MM.1S (cell line): ENCODE measurements around the gene NUCB2.

ENCODE experiments used
- DNase-seq: peaks from one replicate; pipeline ENCODE4 v3.0.0-alpha.2; 2015
- H2AFZ ChIP-seq: fragments of 300-600 bp; sonication (generic); 2 replicates; pipeline ENCODE4 v1.6.0; 2016; ENCODE audit warnings: antibody characterized with exemption, low read length
- H3F3A ChIP-seq: fragments of 300-600 bp; sonication (generic); 2 replicates; pipeline ENCODE4 v1.6.1; 2016; ENCODE audit warnings: mild to moderate bottlenecking, antibody characterized with exemption, low read length, moderate library complexity, mixed read lengths; ENCODE audit not compliant: insufficient read depth
- H3K27ac ChIP-seq: fragments of 300-600 bp; sonication (generic); 2 replicates; pipeline ENCODE4 v1.5.1; 2016; ENCODE audit warnings: mild to moderate bottlenecking, low read length
- H3K27me3 ChIP-seq: fragments of 300-600 bp; sonication (generic); replicated peaks from 2 replicates; pipeline ENCODE4 v1.6.0; 2016; ENCODE audit warnings: low read length; ENCODE audit not compliant: insufficient read depth
- H3K36me3 ChIP-seq: fragments of 300-600 bp; sonication (generic); replicated peaks from 2 replicates; pipeline ENCODE4 v1.6.1; 2016; ENCODE audit warnings: mild to moderate bottlenecking, low read length, mixed read lengths; ENCODE audit not compliant: insufficient read depth
- H3K4me1 ChIP-seq: fragments of 300-600 bp; sonication (generic); 2 replicates; pipeline ENCODE4 v1.6.1; 2016; ENCODE audit warnings: low read length, mixed read lengths
- H3K4me2 ChIP-seq: fragments of 300-600 bp; sonication (generic); 2 replicates; pipeline ENCODE4 v1.6.0; 2016; ENCODE audit warnings: low read depth, low read length
- H3K4me3 ChIP-seq: fragments of 300-600 bp; sonication (generic); 2 replicates; pipeline ENCODE4 v1.5.1; 2016; ENCODE audit warnings: low read length, mixed read lengths
- H3K79me2 ChIP-seq: fragments of 300-600 bp; sonication (generic); 2 replicates; pipeline ENCODE4 v1.6.1; 2016; ENCODE audit warnings: mixed run types, low read length, mixed read lengths
- H3K9ac ChIP-seq: fragments of 300-600 bp; sonication (generic); 2 replicates; pipeline ENCODE4 v1.6.1; 2016; ENCODE audit warnings: low read length, mixed read lengths
- H3K9me2 ChIP-seq: fragments of 300-600 bp; sonication (generic); replicated peaks from 2 replicates; pipeline ENCODE4 v1.6.1; 2016; ENCODE audit warnings: mild to moderate bottlenecking, low read length, mixed read lengths; ENCODE audit not compliant: insufficient read depth
- H3K9me3 ChIP-seq: fragments of 300-600 bp; sonication (generic); replicated peaks from 2 replicates; pipeline ENCODE4 v1.6.1; 2016; ENCODE audit warnings: mild to moderate bottlenecking, low read length, mixed read lengths; ENCODE audit not compliant: insufficient read depth
- H4K20me1 ChIP-seq: fragments of 300-600 bp; sonication (generic); 2 replicates; pipeline ENCODE4 v1.6.1; 2016; ENCODE audit warnings: mild to moderate bottlenecking, low read length, moderate library complexity, mixed read lengths; ENCODE audit not compliant: insufficient read depth
- CTCF ChIP-seq: fragments of 300-600 bp; sonication (generic); IDR thresholded peaks from 2 replicates; pipeline ENCODE4 v1.5.1; 2016; ENCODE audit warnings: antibody characterized with exemption, low read length, mixed read lengths
- EZH2 ChIP-seq: fragments of 300-600 bp; sonication (generic); optimal IDR thresholded peaks from 2 replicates; pipeline ENCODE3; 2017; ENCODE audit warnings: low read depth, mild to moderate bottlenecking, antibody characterized with exemption, low read length, mixed read lengths
- EZH2phosphoT487 ChIP-seq: fragments of 300-600 bp; sonication (generic); IDR thresholded peaks from 2 replicates; pipeline ENCODE4 v1.6.1; 2018; ENCODE audit warnings: antibody characterized with exemption, low read length

Gene NUCB2

DNA sequence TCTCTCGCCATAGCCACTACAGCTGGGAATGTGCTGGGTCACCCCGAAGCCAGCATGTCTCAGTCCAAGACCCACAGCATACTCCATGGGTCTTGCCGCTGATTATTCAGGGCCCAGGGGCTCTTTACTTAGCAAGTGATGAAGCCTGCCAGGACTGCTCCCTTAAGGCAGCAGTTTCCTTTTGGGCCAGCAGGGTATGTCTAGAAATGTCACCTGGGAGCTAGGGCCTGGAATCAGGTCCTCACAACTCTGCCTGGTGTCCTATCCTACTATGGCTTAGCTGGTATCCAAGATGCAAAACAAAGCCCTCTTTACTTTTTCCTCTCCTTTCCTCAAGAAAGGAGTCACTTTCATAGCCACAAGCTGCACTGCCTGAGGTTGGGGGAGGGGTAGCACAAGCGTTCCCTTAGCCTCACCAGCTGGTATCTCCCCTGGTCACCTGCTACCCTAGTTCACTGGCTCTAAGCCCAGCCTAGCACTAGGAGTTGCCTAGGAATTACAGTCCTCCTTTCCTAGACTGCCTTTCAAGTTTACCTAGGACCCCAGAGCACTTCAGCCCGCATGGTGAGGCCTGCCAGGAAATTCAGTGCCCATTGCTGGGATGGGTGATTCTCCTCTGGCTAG, 52.4 kb downstream of the NUCB2 start:
- H3K79me2 ChIP-seq = no peaks in the 10 kb centered on the region
- no peak overlapping the region for H3K4me3 ChIP-seq
- no peak overlapping the region for H3K9ac ChIP-seq
- no peak overlapping the region for H3K27ac ChIP-seq
- DNase-seq = no peak
- no peak overlapping the region for H3K4me2 ChIP-seq
- no peaks in the 10 kb centered on the region for H3K9me2 ChIP-seq
- no peaks in the 10 kb centered on the region for H3F3A ChIP-seq
- TF ChIP-seq EZH2phosphoT487 = no peak
- H3K9me3 ChIP-seq = no peaks in the 10 kb centered on the region
- H2AFZ ChIP-seq = no peak overlapping the region
- H3K4me1 ChIP-seq = no peaks in the 10 kb centered on the region
- H3K36me3 ChIP-seq = no peaks in the 10 kb centered on the region
- H4K20me1 ChIP-seq = no peaks in the 10 kb centered on the region
- H3K27me3 ChIP-seq = no peaks in the 10 kb centered on the region

DNA sequence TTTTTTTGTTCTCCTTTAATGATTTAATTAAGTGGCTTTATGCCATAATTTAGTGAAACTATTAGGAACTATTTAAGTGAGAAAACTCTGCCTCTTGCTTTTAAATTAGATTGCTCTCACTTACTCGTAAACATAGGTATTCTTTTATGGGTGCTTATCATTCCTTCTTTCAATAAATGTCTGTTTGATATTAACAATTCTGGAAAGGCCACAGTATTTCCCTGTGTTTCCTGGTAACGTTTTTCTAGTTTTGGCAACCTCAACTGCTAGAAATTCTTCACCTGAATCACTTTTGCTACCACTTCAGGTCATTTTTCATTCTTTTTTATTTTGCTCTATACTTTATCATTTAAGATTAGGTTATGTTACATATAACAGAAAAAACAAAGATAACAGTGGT, 55.1 kb downstream of the NUCB2 start:
- no peak for TF ChIP-seq EZH2phosphoT487
- TF ChIP-seq EZH2 = no peak
- TF ChIP-seq CTCF = no peak
- Histone ChIP-seq H2AFZ (no peak overlapping the region), H3K9me3 (no peaks in the 10 kb centered on the region), H3K27me3 (no peaks in the 10 kb centered on the region), H3K27ac (no peak overlapping the region), H3K79me2 (no peaks in the 10 kb centered on the region), H3F3A (no peaks in the 10 kb centered on the region), H3K9me2 (no peaks in the 10 kb centered on the region), H4K20me1 (no peaks in the 10 kb centered on the region), H3K4me3 (no peak overlapping the region), H3K4me2 (no peak overlapping the region), H3K36me3 (no peaks in the 10 kb centered on the region), H3K9ac (no peak overlapping the region), H3K4me1 (no peaks in the 10 kb centered on the region)
- no peak for DNase-seq

DNA sequence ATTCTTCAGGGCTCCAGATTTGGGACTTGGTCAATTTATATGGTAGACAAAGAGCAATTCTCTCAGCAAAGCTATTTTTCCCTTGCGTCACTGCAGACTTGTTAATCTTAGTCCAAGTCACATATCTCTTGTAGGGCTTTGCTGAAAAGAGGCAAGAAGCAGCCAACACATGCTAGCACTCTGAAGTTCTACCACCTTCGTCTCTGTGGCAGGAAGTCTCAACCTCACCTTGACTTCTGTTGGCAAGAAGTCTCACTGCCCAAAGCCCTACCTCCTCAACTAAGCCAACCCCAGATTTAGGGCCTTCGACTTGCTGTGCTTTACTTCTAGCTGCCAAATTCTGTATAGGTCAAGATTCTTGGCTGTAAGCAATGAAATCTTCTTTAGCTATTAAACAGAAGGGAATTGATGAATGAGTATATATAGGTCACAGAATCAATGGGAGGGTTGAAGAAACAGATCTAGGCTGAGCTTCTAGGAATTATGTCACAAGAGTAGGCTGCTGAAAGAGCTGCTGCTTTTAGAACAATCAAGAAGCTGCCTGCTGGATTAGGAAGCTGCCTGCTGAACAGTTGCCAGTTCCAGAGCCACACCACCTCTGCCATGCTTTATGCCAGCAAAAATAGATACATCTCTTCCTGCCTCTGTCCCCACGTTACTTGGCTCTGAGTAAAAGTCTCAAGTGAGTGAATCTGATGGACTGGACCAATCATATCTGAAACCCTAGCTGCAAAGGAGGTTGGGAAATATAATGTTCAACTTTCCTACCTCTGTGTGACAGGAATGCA, 57.5 kb downstream of the NUCB2 start:
- no peaks in the 10 kb centered on the region for H3K36me3 ChIP-seq
- H3K4me1 ChIP-seq = no peaks in the 10 kb centered on the region
- DNase-seq = no peak
- H2AFZ ChIP-seq = no peak overlapping the region
- no peak overlapping the region for H3K27ac ChIP-seq
- H3F3A ChIP-seq = no peaks in the 10 kb centered on the region
- H3K9me2 ChIP-seq = no peaks in the 10 kb centered on the region
- no peaks in the 10 kb centered on the region for H4K20me1 ChIP-seq
- H3K9ac ChIP-seq = no peak overlapping the region
- no peak overlapping the region for H3K4me3 ChIP-seq
- H3K79me2 ChIP-seq = no peaks in the 10 kb centered on the region
- H3K27me3 ChIP-seq = no peaks in the 10 kb centered on the region
- TF ChIP-seq CTCF (no peak), EZH2 (no peak), EZH2phosphoT487 (no peak)
- H3K9me3 ChIP-seq = no peaks in the 10 kb centered on the region
- H3K4me2 ChIP-seq = no peak overlapping the region

DNA sequence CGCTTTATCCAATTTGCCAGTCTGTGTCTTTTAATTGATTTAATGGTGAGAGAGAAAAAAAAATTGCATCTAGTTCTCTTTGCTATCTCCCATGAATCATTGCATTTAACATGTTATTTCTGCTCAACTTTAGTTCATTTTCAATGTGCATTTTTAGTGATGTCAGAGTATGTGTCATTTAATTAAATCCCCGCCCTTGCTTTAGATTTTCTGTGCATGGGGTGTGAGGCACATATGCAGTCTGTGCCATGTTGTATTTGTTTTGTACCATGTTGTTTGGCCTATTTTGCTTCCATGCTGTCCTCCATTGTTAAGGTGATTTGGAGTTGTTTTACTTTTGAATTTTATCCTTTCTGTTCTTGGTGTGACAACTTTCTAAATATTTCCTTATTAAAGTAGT, 66.7 kb downstream of the NUCB2 start:
- no peak overlapping the region for H3K27ac ChIP-seq
- H3K79me2 ChIP-seq = no peaks in the 10 kb centered on the region
- TF ChIP-seq EZH2phosphoT487 (no peak), EZH2 (no peak), CTCF (no peak)
- H3F3A ChIP-seq = no peaks in the 10 kb centered on the region
- H3K4me3 ChIP-seq = no peak overlapping the region
- H3K36me3 ChIP-seq = no peaks in the 10 kb centered on the region
- H3K9me2 ChIP-seq = no peaks in the 10 kb centered on the region
- no peaks in the 10 kb centered on the region for H3K4me1 ChIP-seq
- no peaks in the 10 kb centered on the region for H3K27me3 ChIP-seq
- no peak for DNase-seq
- no peaks in the 10 kb centered on the region for H4K20me1 ChIP-seq
- no peak overlapping the region for H3K9ac ChIP-seq
- no peak overlapping the region for H2AFZ ChIP-seq
- no peak overlapping the region for H3K4me2 ChIP-seq
- no peaks in the 10 kb centered on the region for H3K9me3 ChIP-seq
